HG02798 (cell line): ENCODE data around the gene SNX5.
A peak's percentile ranks its signal among the peaks of the same experiment; 100 is the strongest.

Experiments used
- ATAC-seq: cut with Tn5 transposase; IDR thresholded peaks from one replicate; pipeline ENCODE4 v1.9.1; 2021; ENCODE audit warnings: mild to moderate bottlenecking; ENCODE audit not compliant: unreplicated experiment, poor library complexity

The SNX5 gene

GRCh38 chr20:17968366-17969277 lies at the start of gene SNX5, which contains the start of gene MGME1:
Gene SNX5 (minus strand): TSS chr20:17968794. CDS start chr20:17968425, 369 bp downstream.
Gene MGME1 (plus strand): TSS chr20:17969018. CDS start chr20:17969860, 842 bp downstream.
- ATAC-seq = peak; percentile 84

- ATAC-seq = no peak
Measured at GRCh38 chr20:18018100-18018499, 49.5 kb upstream of the SNX5 start.

- ATAC-seq = no peak
Measured at GRCh38 chr20:18016772-18017171, 48.2 kb upstream of the SNX5 start.

- no peak for ATAC-seq
Measured at GRCh38 chr20:18014411-18014810, 45.8 kb upstream of the SNX5 start.

GRCh38 chr20:18012901-18013300 lies 44.3 kb upstream of the SNX5 start:
- no peak for ATAC-seq

GRCh38 chr20:18011951-18012645 lies 43.5 kb upstream of the SNX5 start:
- no peak for ATAC-seq

GRCh38 chr20:18011482-18011881 lies 42.9 kb upstream of the SNX5 start:
- no peak for ATAC-seq

- ATAC-seq = no peak
Measured at GRCh38 chr20:18009116-18009515, 40.5 kb upstream of the SNX5 start.

- no peak for ATAC-seq
Measured at GRCh38 chr20:18007534-18008292, 39.1 kb upstream of the SNX5 start.

GRCh38 chr20:18006684-18007083 lies 38.1 kb upstream of the SNX5 start:
- ATAC-seq = no peak

GRCh38 chr20:18005990-18006364 lies 37.4 kb upstream of the SNX5 start:
- ATAC-seq = no peak

GRCh38 chr20:18005170-18005989 lies 36.8 kb upstream of the SNX5 start:
- peak; percentile 97 for ATAC-seq

GRCh38 chr20:18004384-18005031 lies 35.9 kb upstream of the SNX5 start:
- no peak for ATAC-seq

- peak; percentile 47 for ATAC-seq
Measured at GRCh38 chr20:18003897-18004296, 35.3 kb upstream of the SNX5 start.

- no peak for ATAC-seq
Measured at GRCh38 chr20:18001131-18001921, 32.7 kb upstream of the SNX5 start.

- no peak for ATAC-seq
Measured at GRCh38 chr20:17999566-17999965, 31.0 kb upstream of the SNX5 start.

- no peak for ATAC-seq
Measured at GRCh38 chr20:17998446-17998845, 29.9 kb upstream of the SNX5 start.

GRCh38 chr20:17995967-17996819 lies 27.6 kb upstream of the SNX5 start:
- ATAC-seq = peak; percentile 34
